ENCODE data around the gene LCA5.
"Not testable (repeated sequence)": the region's sequence is repeated elsewhere in the genome, so short reads cannot be mapped to it uniquely, and the experiment has no call there.

- TF ChIP-seq POLR2A, POLR2AphosphoS5 (IDR thresholded peaks at IDR 0.05; ENCODE audit: low read depth, low read length): not testable (repeated sequence)
Measured at GRCh38 chr6:79529567-79529966, 7.7 kb downstream of the LCA5 start.

Data from GM12892 (cell line).